GM19395 (cell line): ENCODE measurements around the gene ZNF213.

ENCODE experiments used
- ATAC-seq: cut with Tn5 transposase; IDR thresholded peaks from one replicate; pipeline ENCODE4 v1.9.1; 2021; ENCODE audit warnings: mild to moderate bottlenecking, moderate library complexity; ENCODE audit not compliant: unreplicated experiment

Gene ZNF213

GRCh38 chr16:3189869-3190268, 55.0 kb downstream of the ZNF213 start:
- ATAC-seq: no peak

GRCh38 chr16:3190949-3191353, 56.1 kb downstream of the ZNF213 start:
- ATAC-seq: no peak
